WTC11 (cell line): ENCODE results near the gene CAMK2A.

ENCODE experiments used
- ATF1 ChIP-seq: sonication (generic); formaldehyde crosslinking; IDR thresholded peaks from 2 replicates; pipeline ENCODE4 v1.8.1; 2023; ENCODE audit warnings: mild to moderate bottlenecking, moderate library complexity, missing genetic modification reagents
- CBFB ChIP-seq: sonication (generic); formaldehyde crosslinking; IDR thresholded peaks from 2 replicates; pipeline ENCODE4 v1.8.1; 2022; ENCODE audit warnings: mild to moderate bottlenecking, low read depth, missing genetic modification reagents
- ESRRA ChIP-seq: sonication (generic); formaldehyde crosslinking; IDR thresholded peaks from 2 replicates; pipeline ENCODE4 v1.8.1; 2022; ENCODE audit warnings: mild to moderate bottlenecking, missing genetic modification reagents, borderline replicate concordance
- GABPB1 ChIP-seq: sonication (generic); formaldehyde crosslinking; IDR thresholded peaks from 2 replicates; pipeline ENCODE4 v1.8.1; 2023; ENCODE audit warnings: mild to moderate bottlenecking, missing genetic modification reagents
- PRRX2 ChIP-seq: fragments of 250-450 bp; sonication (Bioruptor Pico); IDR thresholded peaks from 2 replicates; pipeline ENCODE4 v1.8.0; 2021; ENCODE audit warnings: mild to moderate bottlenecking
- RELA ChIP-seq: sonication (generic); formaldehyde crosslinking; IDR thresholded peaks from 2 replicates; pipeline ENCODE4 v1.8.1; 2022; ENCODE audit warnings: missing genetic modification reagents, mild to moderate bottlenecking, borderline replicate concordance
- SMAD3 ChIP-seq: sonication (generic); formaldehyde crosslinking; IDR thresholded peaks from 2 replicates; pipeline ENCODE4 v1.8.0; 2022; ENCODE audit warnings: missing genetic modification reagents, mild to moderate bottlenecking, borderline replicate concordance
- SOX15 ChIP-seq: fragments of 250-450 bp; sonication (Bioruptor Pico); IDR thresholded peaks from 2 replicates; pipeline ENCODE4 v1.9.0; 2021; ENCODE audit warnings: mild to moderate bottlenecking
- SP1 ChIP-seq: sonication (generic); formaldehyde crosslinking; conservative IDR thresholded peaks from 2 replicates; pipeline ENCODE4 v1.8.1; 2022; ENCODE audit warnings: missing genetic modification reagents
- ZNF232 ChIP-seq: sonication (generic); formaldehyde crosslinking; IDR thresholded peaks from 2 replicates; pipeline ENCODE4 v1.8.0; 2022; ENCODE audit warnings: mild to moderate bottlenecking, missing genetic modification reagents
- TF ChIP-seq, protein P1 (sequence below): fragments of 200-600 bp; IDR thresholded peaks from 2 replicates; pipeline ENCODE4 v1.8.0; 2022; ENCODE audit warnings: antibody characterized with exemption
- TF ChIP-seq, protein P2 (sequence below): sonication (generic); formaldehyde crosslinking; IDR thresholded peaks from 2 replicates; pipeline ENCODE4 v1.8.0; 2022; ENCODE audit warnings: mild to moderate bottlenecking, missing genetic modification reagents
- TF ChIP-seq, protein P3 (sequence below): sonication (generic); formaldehyde crosslinking; IDR thresholded peaks from 2 replicates; pipeline ENCODE4 v1.8.1; 2023; ENCODE audit warnings: mild to moderate bottlenecking, missing genetic modification reagents, moderate library complexity

DNA sequence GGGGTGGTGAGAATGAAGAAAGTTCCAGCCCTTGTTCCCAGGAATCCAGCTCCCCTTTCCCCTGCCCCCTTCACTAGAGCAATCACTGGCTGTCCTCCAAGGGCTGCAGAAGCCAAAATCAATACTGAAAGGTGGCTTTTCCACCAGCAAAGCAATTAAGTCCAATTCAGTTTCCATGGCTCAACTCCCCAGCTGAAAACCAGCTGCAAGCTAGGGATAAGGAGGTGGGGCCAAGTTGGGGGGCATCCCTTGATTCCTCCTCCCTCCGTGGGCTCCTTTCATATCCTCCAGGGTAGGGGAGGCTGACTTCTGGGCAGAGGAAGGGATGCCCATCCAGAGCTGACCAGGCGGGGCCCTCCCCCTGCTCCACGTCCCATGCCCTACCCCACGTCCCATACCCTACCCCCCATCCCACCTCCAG is 22.7 kb downstream of the CAMK2A start:
- TF ChIP-seq, protein P1, sequence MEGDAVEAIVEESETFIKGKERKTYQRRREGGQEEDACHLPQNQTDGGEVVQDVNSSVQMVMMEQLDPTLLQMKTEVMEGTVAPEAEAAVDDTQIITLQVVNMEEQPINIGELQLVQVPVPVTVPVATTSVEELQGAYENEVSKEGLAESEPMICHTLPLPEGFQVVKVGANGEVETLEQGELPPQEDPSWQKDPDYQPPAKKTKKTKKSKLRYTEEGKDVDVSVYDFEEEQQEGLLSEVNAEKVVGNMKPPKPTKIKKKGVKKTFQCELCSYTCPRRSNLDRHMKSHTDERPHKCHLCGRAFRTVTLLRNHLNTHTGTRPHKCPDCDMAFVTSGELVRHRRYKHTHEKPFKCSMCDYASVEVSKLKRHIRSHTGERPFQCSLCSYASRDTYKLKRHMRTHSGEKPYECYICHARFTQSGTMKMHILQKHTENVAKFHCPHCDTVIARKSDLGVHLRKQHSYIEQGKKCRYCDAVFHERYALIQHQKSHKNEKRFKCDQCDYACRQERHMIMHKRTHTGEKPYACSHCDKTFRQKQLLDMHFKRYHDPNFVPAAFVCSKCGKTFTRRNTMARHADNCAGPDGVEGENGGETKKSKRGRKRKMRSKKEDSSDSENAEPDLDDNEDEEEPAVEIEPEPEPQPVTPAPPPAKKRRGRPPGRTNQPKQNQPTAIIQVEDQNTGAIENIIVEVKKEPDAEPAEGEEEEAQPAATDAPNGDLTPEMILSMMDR, result no peak
- TF ChIP-seq PRRX2 (CRISPR knock-in tag), result no peak
- no peak for TF ChIP-seq SP1
- TF ChIP-seq, protein P2, sequence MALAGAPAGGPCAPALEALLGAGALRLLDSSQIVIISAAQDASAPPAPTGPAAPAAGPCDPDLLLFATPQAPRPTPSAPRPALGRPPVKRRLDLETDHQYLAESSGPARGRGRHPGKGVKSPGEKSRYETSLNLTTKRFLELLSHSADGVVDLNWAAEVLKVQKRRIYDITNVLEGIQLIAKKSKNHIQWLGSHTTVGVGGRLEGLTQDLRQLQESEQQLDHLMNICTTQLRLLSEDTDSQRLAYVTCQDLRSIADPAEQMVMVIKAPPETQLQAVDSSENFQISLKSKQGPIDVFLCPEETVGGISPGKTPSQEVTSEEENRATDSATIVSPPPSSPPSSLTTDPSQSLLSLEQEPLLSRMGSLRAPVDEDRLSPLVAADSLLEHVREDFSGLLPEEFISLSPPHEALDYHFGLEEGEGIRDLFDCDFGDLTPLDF (CRISPR knock-in tag), result no peak
- no peak for TF ChIP-seq RELA (CRISPR knock-in tag)
- TF ChIP-seq ESRRA (CRISPR knock-in tag), result no peak
- no peak for TF ChIP-seq SMAD3 (CRISPR knock-in tag)
- TF ChIP-seq ATF1 (CRISPR knock-in tag), result no peak
- no peak for TF ChIP-seq GABPB1 (CRISPR knock-in tag)
- no peak for TF ChIP-seq CBFB (CRISPR knock-in tag)
- TF ChIP-seq ZNF232 (CRISPR knock-in tag), result no peak
- TF ChIP-seq, protein P3, sequence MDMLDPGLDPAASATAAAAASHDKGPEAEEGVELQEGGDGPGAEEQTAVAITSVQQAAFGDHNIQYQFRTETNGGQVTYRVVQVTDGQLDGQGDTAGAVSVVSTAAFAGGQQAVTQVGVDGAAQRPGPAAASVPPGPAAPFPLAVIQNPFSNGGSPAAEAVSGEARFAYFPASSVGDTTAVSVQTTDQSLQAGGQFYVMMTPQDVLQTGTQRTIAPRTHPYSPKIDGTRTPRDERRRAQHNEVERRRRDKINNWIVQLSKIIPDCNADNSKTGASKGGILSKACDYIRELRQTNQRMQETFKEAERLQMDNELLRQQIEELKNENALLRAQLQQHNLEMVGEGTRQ (CRISPR knock-in tag), result no peak
- TF ChIP-seq SOX15 (CRISPR knock-in tag), result no peak
